Measurements from ENCODE around the gene IGFLR1.

DNA sequence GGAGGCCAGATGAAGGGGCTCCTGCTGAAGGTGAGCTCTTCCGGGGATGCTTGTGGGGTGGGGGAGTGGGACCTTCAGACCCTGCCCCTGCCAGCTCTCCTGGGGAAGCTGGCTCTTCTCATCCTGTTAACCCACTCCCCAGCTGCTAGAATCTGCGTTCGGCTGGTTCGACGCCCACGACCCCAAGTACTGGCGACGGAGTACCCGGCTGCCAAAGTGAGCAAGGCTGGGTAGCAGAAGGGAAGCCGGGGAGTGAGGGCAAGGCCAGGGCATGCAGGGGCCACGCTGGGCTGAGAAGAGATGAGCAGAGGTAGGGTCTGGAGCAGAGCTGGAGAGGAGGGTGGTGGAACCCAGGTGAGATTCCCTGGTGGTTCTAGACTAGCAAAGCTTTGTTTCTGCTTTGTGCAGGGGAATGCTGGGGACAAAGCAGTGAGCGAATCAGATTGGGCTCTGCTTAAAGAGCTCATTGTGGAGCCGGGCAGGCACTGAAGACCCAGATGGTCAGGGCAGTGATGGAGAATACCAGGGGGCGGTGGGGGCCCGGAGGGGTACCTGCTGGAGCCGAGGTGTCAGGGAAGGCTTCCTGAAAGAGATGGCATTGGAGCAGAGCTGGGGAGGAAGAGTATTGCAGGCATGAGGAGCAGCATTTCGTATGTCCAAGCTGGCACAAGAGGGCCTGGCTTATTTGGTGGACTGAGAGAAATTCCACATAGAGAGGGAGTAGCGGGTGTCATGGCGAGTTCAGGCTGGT lies 14.1 kb downstream of the IGFLR1 start:
- TF ChIP-seq, protein P1, sequence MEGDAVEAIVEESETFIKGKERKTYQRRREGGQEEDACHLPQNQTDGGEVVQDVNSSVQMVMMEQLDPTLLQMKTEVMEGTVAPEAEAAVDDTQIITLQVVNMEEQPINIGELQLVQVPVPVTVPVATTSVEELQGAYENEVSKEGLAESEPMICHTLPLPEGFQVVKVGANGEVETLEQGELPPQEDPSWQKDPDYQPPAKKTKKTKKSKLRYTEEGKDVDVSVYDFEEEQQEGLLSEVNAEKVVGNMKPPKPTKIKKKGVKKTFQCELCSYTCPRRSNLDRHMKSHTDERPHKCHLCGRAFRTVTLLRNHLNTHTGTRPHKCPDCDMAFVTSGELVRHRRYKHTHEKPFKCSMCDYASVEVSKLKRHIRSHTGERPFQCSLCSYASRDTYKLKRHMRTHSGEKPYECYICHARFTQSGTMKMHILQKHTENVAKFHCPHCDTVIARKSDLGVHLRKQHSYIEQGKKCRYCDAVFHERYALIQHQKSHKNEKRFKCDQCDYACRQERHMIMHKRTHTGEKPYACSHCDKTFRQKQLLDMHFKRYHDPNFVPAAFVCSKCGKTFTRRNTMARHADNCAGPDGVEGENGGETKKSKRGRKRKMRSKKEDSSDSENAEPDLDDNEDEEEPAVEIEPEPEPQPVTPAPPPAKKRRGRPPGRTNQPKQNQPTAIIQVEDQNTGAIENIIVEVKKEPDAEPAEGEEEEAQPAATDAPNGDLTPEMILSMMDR (IDR thresholded peaks at IDR 0.05) = no peak
- no peak for TF ChIP-seq POLR2A (IDR thresholded peaks at IDR 0.05)
